H1 (cell line): Measurements from ENCODE around the gene ARID1B. TPM values are rescaled to one million over a fixed set of nuclear protein-coding genes. Genes with fewer than 3 reads are reported as not detected.

Experiments used
- CTCF ChIA-PET: fragments of 300-600 bp; sonication (Branson Sonifier 250); formaldehyde crosslinking; loops from one replicate; lab custom pipeline; 2021; ENCODE audit not compliant: partially characterized antibody; lab: Charles Lee
- POLR2A ChIA-PET: fragments of 300-600 bp; sonication (Branson Sonifier 250); formaldehyde crosslinking; loops from one replicate; lab custom pipeline; 2021; ENCODE audit warnings: inconsistent platforms; ENCODE audit not compliant: partially characterized antibody; lab: Charles Lee
- DNase-seq, 2 experiments: peaks; one replicate each; pipeline versions ENCODE4 v3.0.0 to v3.0.0-alpha.2; 2010 to 2022; ENCODE audit warnings: low spot score in 2 of 2, low read depth in 1 of 2, mixed read lengths in 1 of 2
- FAIRE-seq: peaks from 2 replicates; lab custom pipeline; 2011; peaks lifted over from hg19 to GRCh38; lab: Jason Lieb, UNC
- H2AFZ ChIP-seq: 2 replicates; pipeline ENCODE4 v1.8.1; 2012; ENCODE audit warnings: low read length, inconsistent platforms
- H2AK5ac ChIP-seq: 2 replicates; pipeline ENCODE4 v1.6.1; 2013; ENCODE audit warnings: low read depth, low read length
- H2BK120ac ChIP-seq: replicated peaks from 2 replicates; pipeline ENCODE3; 2013; ENCODE audit warnings: low read depth, low read length, inconsistent platforms
- H2BK12ac ChIP-seq: 2 replicates; pipeline ENCODE4 v1.6.1; 2013; ENCODE audit warnings: low read depth, low read length
- H2BK15ac ChIP-seq: 2 replicates; pipeline ENCODE4 v1.6.1; 2013; ENCODE audit warnings: low read length
- H2BK20ac ChIP-seq: 2 replicates; pipeline ENCODE4 v1.6.1; 2013; ENCODE audit warnings: low read length
- H2BK5ac ChIP-seq: 2 replicates; pipeline ENCODE4 v1.6.1; 2013; ENCODE audit warnings: low read depth, low read length
- H3K14ac ChIP-seq: 2 replicates; pipeline ENCODE4 v1.6.1; 2013; ENCODE audit warnings: inconsistent platforms; ENCODE audit not compliant: insufficient read length
- H3K18ac ChIP-seq: 2 replicates; pipeline ENCODE4 v1.6.1; 2013; ENCODE audit warnings: low read length; ENCODE audit errors: extremely low read depth
- H3K23ac ChIP-seq: 2 replicates; pipeline ENCODE4 v1.6.1; 2013; ENCODE audit warnings: inconsistent platforms; ENCODE audit not compliant: insufficient read length
- H3K23me2 ChIP-seq: 2 replicates; pipeline ENCODE4 v1.6.1; 2013; ENCODE audit warnings: low read depth, low read length
- H3K27ac ChIP-seq: 2 replicates; pipeline ENCODE4 v1.6.1; 2011; ENCODE audit warnings: low read depth, low read length, inconsistent platforms
- H3K27me3 ChIP-seq, 4 experiments: replicated peaks in 1 of 4; 1 replicate in 1 of 4; 2 replicates in 3 of 4; pipeline versions ENCODE4 v1.6.1 to v1.8.1; 2011 to 2013; ENCODE audit warnings: low read length in 3 of 4, mild to moderate bottlenecking in 3 of 4, inconsistent platforms in 2 of 4, mixed read lengths in 2 of 4, moderate library complexity in 1 of 4; ENCODE audit not compliant: control insufficient read depth in 3 of 4, insufficient read depth in 3 of 4; ENCODE audit errors: extremely low read depth in 1 of 4
- H3K36me3 ChIP-seq, 4 experiments: 2 replicates each; pipeline versions ENCODE4 v1.6.1 to v1.8.1; 2011 to 2013; ENCODE audit warnings: mild to moderate bottlenecking in 4 of 4, low read length in 3 of 4, moderate library complexity in 2 of 4, control low read depth in 1 of 4, inconsistent platforms in 1 of 4; ENCODE audit not compliant: insufficient read depth in 4 of 4, control insufficient read depth in 2 of 4
- H3K4ac ChIP-seq: replicated peaks from 2 replicates; pipeline ENCODE3; 2013; ENCODE audit warnings: low read length, low read depth, mixed read lengths, inconsistent platforms; ENCODE audit not compliant: insufficient read length
- H3K4me1 ChIP-seq, 4 experiments: replicated peaks in 1 of 4; 1 replicate in 1 of 4; 2 replicates in 3 of 4; pipeline versions ENCODE4 v1.6.1 to v1.8.1; 2011 to 2013; ENCODE audit warnings: low read length in 3 of 4, inconsistent platforms in 2 of 4, mixed read lengths in 1 of 4; ENCODE audit not compliant: insufficient read depth in 4 of 4, control insufficient read depth in 3 of 4
- H3K4me2 ChIP-seq, 2 experiments: 2 replicates each; pipeline versions ENCODE4 v1.6.1 to v1.8.1; 2011 to 2013; ENCODE audit warnings: low read depth in 2 of 2, low read length in 2 of 2, control low read depth in 1 of 2, inconsistent platforms in 1 of 2, mild to moderate bottlenecking in 1 of 2; ENCODE audit not compliant: insufficient read depth in 1 of 2
- H3K4me3 ChIP-seq, 4 experiments: fragments of 200-600, 300-600 bp in 1 of 4; sonication (generic), shearing (Covaris generic), sonication (Bioruptor Twin) in 1 of 4; 2 replicates each; pipeline versions ENCODE4 v1.5.1 to v1.8.1; 2011 to 2016; ENCODE audit warnings: low read length in 4 of 4, low read depth in 3 of 4, control low read depth in 2 of 4, inconsistent platforms in 2 of 4, mild to moderate bottlenecking in 2 of 4, mixed read lengths in 1 of 4, moderate library complexity in 1 of 4; ENCODE audit not compliant: insufficient read depth in 2 of 4; ENCODE audit errors: extremely low read depth in 1 of 4
- H3K56ac ChIP-seq: replicated peaks from 2 replicates; pipeline ENCODE3; 2013; ENCODE audit warnings: low read depth, mild to moderate bottlenecking, mixed read lengths, low read length, inconsistent platforms; ENCODE audit not compliant: insufficient read length
- H3K79me1 ChIP-seq: 2 replicates; pipeline ENCODE4 v1.6.1; 2013; ENCODE audit warnings: low read depth, low read length, control low read depth
- H3K79me2 ChIP-seq, 2 experiments: 2 replicates each; pipeline versions ENCODE4 v1.6.1 to v1.8.1; 2012 to 2013; ENCODE audit warnings: low read length in 2 of 2, mild to moderate bottlenecking in 2 of 2, inconsistent platforms in 1 of 2; ENCODE audit not compliant: insufficient read depth in 2 of 2, control insufficient read depth in 1 of 2
- H3K9ac ChIP-seq, 4 experiments: replicated peaks in 1 of 4; 1 replicate in 1 of 4; 2 replicates in 3 of 4; pipeline versions ENCODE4 v1.6.1 to v1.8.1; 2011 to 2013; ENCODE audit warnings: low read depth in 3 of 4, low read length in 3 of 4, control low read depth in 2 of 4, mild to moderate bottlenecking in 2 of 4, moderate library complexity in 2 of 4, inconsistent platforms in 1 of 4; ENCODE audit errors: extremely low read depth in 1 of 4
- H3K9me3 ChIP-seq, 2 experiments: 2 replicates each; pipeline versions ENCODE4 v1.6.1 to v1.8.1; 2012 to 2013; ENCODE audit warnings: mild to moderate bottlenecking in 2 of 2, moderate library complexity in 2 of 2, control low read depth in 1 of 2, inconsistent platforms in 1 of 2, low read depth in 1 of 2, low read length in 1 of 2, mixed read lengths in 1 of 2; ENCODE audit not compliant: insufficient read depth in 2 of 2
- H4K20me1 ChIP-seq, 2 experiments: replicated peaks in 1 of 2; 2 replicates each; pipeline versions ENCODE3 to v1.8.1; 2011 to 2013; ENCODE audit warnings: inconsistent platforms in 2 of 2, low read length in 2 of 2, mild to moderate bottlenecking in 1 of 2; ENCODE audit not compliant: insufficient read depth in 2 of 2, control insufficient read depth in 1 of 2
- H4K5ac ChIP-seq: 2 replicates; pipeline ENCODE4 v1.6.1; 2013; ENCODE audit warnings: low read length, low read depth, mixed read lengths, inconsistent platforms; ENCODE audit not compliant: insufficient read length
- H4K8ac ChIP-seq: 2 replicates; pipeline ENCODE4 v1.8.0; 2013; ENCODE audit warnings: mild to moderate bottlenecking, moderate library complexity, low read length, inconsistent platforms; ENCODE audit not compliant: insufficient read depth; ENCODE audit errors: extremely low read depth
- H4K91ac ChIP-seq: replicated peaks from 2 replicates; pipeline ENCODE3; 2013; ENCODE audit warnings: low read length, mixed read lengths, inconsistent platforms; ENCODE audit not compliant: insufficient read length
- BRCA1 ChIP-seq: IDR thresholded peaks from 2 replicates; pipeline ENCODE4 v1.6.1; 2012; ENCODE audit warnings: low read depth, low read length, improper control_type of control experiment
- EGR1 ChIP-seq: IDR thresholded peaks from 2 replicates; pipeline ENCODE4 v1.6.1; 2011; ENCODE audit warnings: low read depth, low read length, borderline replicate concordance
- FOSL1 ChIP-seq: IDR thresholded peaks from 2 replicates; pipeline ENCODE4 v1.6.1; 2011; ENCODE audit warnings: mild to moderate bottlenecking, low read depth, low read length, moderate library complexity; ENCODE audit not compliant: insufficient read depth
- HDAC2 ChIP-seq, 2 experiments: fragments of 300-600 bp in 1 of 2; sonication (generic) in 1 of 2; IDR thresholded peaks; 2 replicates each; pipeline ENCODE4 v1.6.1; 2011 to 2012; ENCODE audit warnings: low read depth in 2 of 2, low read length in 2 of 2, mild to moderate bottlenecking in 2 of 2, moderate library complexity in 2 of 2, borderline replicate concordance in 1 of 2, inconsistent platforms in 1 of 2
- JUND ChIP-seq: IDR thresholded peaks from 2 replicates; pipeline ENCODE4 v1.6.1; 2011; ENCODE audit warnings: mild to moderate bottlenecking, improper control_type of control experiment, low read length
- RAD21 ChIP-seq, 2 experiments: IDR thresholded peaks in 1 of 2; conservative IDR thresholded peaks in 1 of 2; 2 replicates each; pipeline ENCODE4 v1.6.1; 2011; ENCODE audit warnings: low read depth in 2 of 2, low read length in 2 of 2, improper control_type of control experiment in 1 of 2, inconsistent platforms in 1 of 2, mild to moderate bottlenecking in 1 of 2, moderate library complexity in 1 of 2
- RNF2 ChIP-seq: fragments of 200-900, 300-1000 bp; sonication (generic); IDR thresholded peaks from 2 replicates; pipeline ENCODE4 v1.7.1; 2016; ENCODE audit warnings: borderline replicate concordance, low read depth, mild to moderate bottlenecking, antibody characterized with exemption, low read length; ENCODE audit not compliant: poor library complexity, severe bottlenecking; ENCODE audit errors: missing control alignments
- SIN3A ChIP-seq, 2 experiments: IDR thresholded peaks in 1 of 2; conservative IDR thresholded peaks in 1 of 2; 2 replicates each; pipeline ENCODE4 v1.6.1; 2011 to 2012; ENCODE audit warnings: low read length in 2 of 2, improper control_type of control experiment in 1 of 2, low read depth in 1 of 2, mild to moderate bottlenecking in 1 of 2
- TBP ChIP-seq: IDR thresholded peaks from 2 replicates; pipeline ENCODE4 v1.6.1; 2011; ENCODE audit warnings: low read depth, low read length, improper control_type of control experiment
- TCF12 ChIP-seq: IDR thresholded peaks from 2 replicates; pipeline ENCODE4 v1.6.1; 2011; ENCODE audit warnings: low read depth, mild to moderate bottlenecking, low read length
- YY1 ChIP-seq: IDR thresholded peaks from 2 replicates; pipeline ENCODE4 v1.6.1; 2011; ENCODE audit warnings: low read depth, mild to moderate bottlenecking, low read length
- WGBS, 2 experiments: shearing (Covaris generic) in 1 of 2; methylation state at CpG; one replicate each; pipeline versions ENCODE4 v1.1.6 to v1.1.7; 2013 to 2015; ENCODE audit warnings: low lambda C conversion rate in 2 of 2, mixed read lengths in 2 of 2, inconsistent platforms in 1 of 2, low coverage in 1 of 2, missing lambda C conversion rate in 1 of 2; ENCODE audit not compliant: insufficient replicate concordance in 2 of 2, insufficient coverage in 1 of 2, insufficient read length in 1 of 2; ENCODE audit errors: extremely low coverage in 1 of 2, missing lambda C conversion rate in 1 of 2; 5-methylcytosine and 5-hydroxymethylcytosine counted together
- polyA plus RNA-seq, 7 experiments: library from polyadenylated mRNA; depleted of rRNA in 3 of 7; stranded (reverse) in 5 of 7; unstranded in 2 of 7; fragments of >200 nt in 5 of 7; fragments of 200-250 nt in 2 of 7; gene quantifications; 1 replicate in 5 of 7; 2 replicates in 1 of 7; 4 replicates in 1 of 7; pipeline versions ENCODE4 v1.2.1 to v1.2.3, GENCODE V29; 2011 to 2013; ENCODE audit warnings: missing spikeins in 2 of 7, mixed read lengths in 2 of 7
- total RNA-seq: library from RNA; stranded (reverse); fragmentation: NEBNext Ultra II Directional; extraction: Animal tissue kit (Norgen Biotek cat#: 25700); gene quantifications from 2 replicates; pipeline ENCODE4 v1.2.1, GENCODE V29; 2021
- TF ChIP-seq, protein P1 (sequence below): IDR thresholded peaks from 2 replicates; pipeline ENCODE4 v1.6.1; 2011; ENCODE audit warnings: low read length, improper control_type of control experiment

ARID1B gene
- total and polyA plus RNA-seq, 2 of the 8 experiments (the other 6 are each of a cell fraction or from before 2014, with no cell fraction given) = 24.3 to 70.3 TPM

DNA sequence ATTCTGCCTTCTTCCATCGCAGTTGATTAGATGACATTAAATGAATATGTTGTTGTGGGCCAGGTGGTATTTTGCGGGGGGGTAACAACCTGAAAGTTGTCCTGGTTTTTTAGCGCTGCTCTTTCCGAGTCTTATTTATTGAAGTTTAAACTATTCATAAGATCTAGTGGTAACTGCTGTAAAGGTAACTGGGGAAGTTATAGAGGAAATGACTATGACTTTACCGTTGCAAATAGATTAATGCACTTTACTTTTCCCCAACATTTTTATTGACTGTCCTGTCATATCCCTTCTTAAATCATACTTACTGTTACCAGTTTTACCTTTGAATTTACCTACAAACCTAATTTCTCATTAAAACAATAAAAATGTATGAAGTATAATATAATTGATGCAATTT lies 173.4 kb downstream of the ARID1B start:
- no peaks in the 10 kb centered on the region for H3K27me3 ChIP-seq
- no peak overlapping the region for H4K5ac ChIP-seq
- no peak overlapping the region for H3K14ac ChIP-seq
- no peaks in the 10 kb centered on the region for H3K9me3 ChIP-seq
- H2BK12ac ChIP-seq = no peak overlapping the region
- FAIRE-seq (no peak), DNase-seq (no peak)
- H3K79me2 ChIP-seq = peaks cover 2 to 93% of the 10 kb centered on the region in 2 experiments; a peak in 3 of 4 replicates
- H2BK15ac ChIP-seq = no peak overlapping the region
- CTCF ChIA-PET = interaction anchor here (1.0 kb wide), 1 partner anchor 18 kb away, joined by 3 read pairs; no protein-coding TSS in a partner anchor
- H3K79me1 ChIP-seq = peaks cover 6% of the 10 kb centered on the region
- no peak overlapping the region for H3K27ac ChIP-seq
- H2BK20ac ChIP-seq = no peak overlapping the region
- H3K56ac ChIP-seq = no peak overlapping the region
- H3K18ac ChIP-seq = no peak overlapping the region
- 95% methylated on average over 5 of the region's 5 CpGs; no CpG with 5 or more reads in 1 of the 2 experiments for WGBS, 2 experiments
- no peak overlapping the region for H2BK120ac ChIP-seq
- no peak for TF ChIP-seq RNF2
- TF ChIP-seq JUND = no peak
- no peak for TF ChIP-seq TCF12
- no peak for TF ChIP-seq TBP
- no peak for TF ChIP-seq FOSL1
- no peak for TF ChIP-seq SIN3A (conservative IDR thresholded peaks at IDR 0.05 in 1 of 2, IDR thresholded peaks at IDR 0.05 in 1 of 2; ENCODE audit: low read depth in 1 of 2, low read length in 2 of 2)
- TF ChIP-seq EGR1 = no peak
- TF ChIP-seq, protein P1, sequence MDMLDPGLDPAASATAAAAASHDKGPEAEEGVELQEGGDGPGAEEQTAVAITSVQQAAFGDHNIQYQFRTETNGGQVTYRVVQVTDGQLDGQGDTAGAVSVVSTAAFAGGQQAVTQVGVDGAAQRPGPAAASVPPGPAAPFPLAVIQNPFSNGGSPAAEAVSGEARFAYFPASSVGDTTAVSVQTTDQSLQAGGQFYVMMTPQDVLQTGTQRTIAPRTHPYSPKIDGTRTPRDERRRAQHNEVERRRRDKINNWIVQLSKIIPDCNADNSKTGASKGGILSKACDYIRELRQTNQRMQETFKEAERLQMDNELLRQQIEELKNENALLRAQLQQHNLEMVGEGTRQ = no peak
- no peak for TF ChIP-seq HDAC2 (IDR thresholded peaks at IDR 0.05; ENCODE audit: borderline replicate concordance in 1 of 2, low read depth in 2 of 2, low read length in 2 of 2)
- no peak for TF ChIP-seq YY1
- no peak for TF ChIP-seq BRCA1
- TF ChIP-seq RAD21 (IDR thresholded peaks at IDR 0.05 in 1 of 2, conservative IDR thresholded peaks at IDR 0.05 in 1 of 2; ENCODE audit: low read depth in 2 of 2, low read length in 2 of 2) = no peak
- H2AFZ ChIP-seq = no peak overlapping the region
- no peaks in the 10 kb centered on the region for H3K36me3 ChIP-seq
- H3K4me3 ChIP-seq = no peak overlapping the region
- H3K23me2 ChIP-seq = no peaks in the 10 kb centered on the region
- peaks cover 1 to 3% of the 10 kb centered on the region in 2 experiments for H4K20me1 ChIP-seq
- no peak overlapping the region for H3K4ac ChIP-seq
- H3K9ac ChIP-seq = no peak overlapping the region
- H3K4me2 ChIP-seq = no peak overlapping the region
- H2BK5ac ChIP-seq = no peak overlapping the region
- POLR2A ChIA-PET = no interaction called here
- H3K4me1 ChIP-seq = peaks cover 0 to 19% (median 13%) of the 10 kb centered on the region in 4 experiments; a peak in 6 of 7 replicates
- H3K23ac ChIP-seq = no peak overlapping the region
- H2AK5ac ChIP-seq = no peak overlapping the region
- no peak overlapping the region for H4K8ac ChIP-seq
- no peak overlapping the region for H4K91ac ChIP-seq
